Limb (tissue), 2 donors: ENCODE measurements around the gene SOX15.
"Not testable (repeated sequence)": the region's sequence is repeated elsewhere in the genome, so short reads cannot be mapped to it uniquely, and the experiment has no call there.

Experiments used
- DNase-seq, 2 donors: peaks; one replicate each; pipeline ENCODE4 v3.0.0-alpha.2; 2016; ENCODE audit errors: extremely low spot score in 2 of 2

The SOX15 gene

DNA sequence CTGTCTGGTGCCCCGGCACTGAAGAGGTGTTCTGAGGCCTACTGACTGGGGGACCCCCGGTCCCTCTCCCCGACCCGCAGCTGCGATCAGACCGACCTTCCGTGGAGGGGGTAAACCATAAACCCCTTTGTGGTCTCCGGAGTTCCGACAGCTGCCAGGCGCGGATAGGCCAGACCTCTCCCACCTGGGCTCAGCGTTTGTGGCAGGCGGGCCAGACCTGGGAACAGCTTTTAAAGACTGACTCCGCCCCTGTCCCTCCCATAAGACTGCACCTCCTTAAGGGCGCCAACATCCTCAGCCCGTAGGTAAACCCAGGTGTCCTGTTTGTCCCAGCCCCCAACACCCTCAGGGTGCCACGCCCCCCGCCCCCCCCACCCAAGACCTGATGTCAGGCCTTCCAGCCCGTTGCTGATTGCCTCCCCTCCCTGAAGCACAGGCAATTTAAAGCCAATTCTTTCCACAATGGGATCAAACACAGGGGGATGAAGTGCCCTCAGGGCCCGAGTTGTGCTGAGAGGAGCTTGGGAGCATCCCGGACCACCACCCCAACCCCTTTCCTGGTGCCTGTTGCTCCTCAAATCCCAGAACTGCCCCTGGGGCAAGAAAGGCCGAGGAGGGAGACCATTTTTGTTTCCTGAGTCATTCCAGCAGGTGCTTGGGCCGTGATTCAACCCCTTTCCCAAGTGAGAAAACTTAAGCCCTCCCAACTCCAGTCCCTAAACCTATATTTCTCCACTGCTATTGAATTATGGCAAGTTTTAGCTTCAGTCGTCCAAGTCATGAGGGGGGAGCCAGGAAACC is at the start of gene SOX15:
Gene SOX15 (minus strand): TSS at position 204 of the 801 bp plus-strand sequence. CDS start 418 bp downstream, outside the sequence.
- no peak for DNase-seq

DNA sequence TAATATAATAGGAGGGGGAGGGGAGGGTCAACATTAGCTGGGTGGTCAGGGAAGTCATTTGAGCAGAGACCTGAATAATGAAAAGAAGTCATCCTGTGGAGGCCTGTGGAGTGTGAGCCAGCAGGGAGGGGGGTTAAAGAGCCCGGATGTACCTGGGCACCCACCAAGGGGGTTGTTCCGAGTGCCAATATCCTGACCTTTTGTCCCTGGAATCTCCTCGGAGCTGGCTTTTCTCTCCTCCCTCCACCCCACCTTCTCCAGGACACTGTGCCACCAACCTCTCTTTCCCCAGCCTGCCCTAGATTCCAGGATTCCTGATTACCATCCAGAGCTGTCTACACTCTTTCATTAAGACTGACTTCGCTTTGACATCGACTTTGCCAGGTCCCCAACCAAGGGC is 46.3 kb upstream of the SOX15 start:
- DNase-seq: no peak

DNA sequence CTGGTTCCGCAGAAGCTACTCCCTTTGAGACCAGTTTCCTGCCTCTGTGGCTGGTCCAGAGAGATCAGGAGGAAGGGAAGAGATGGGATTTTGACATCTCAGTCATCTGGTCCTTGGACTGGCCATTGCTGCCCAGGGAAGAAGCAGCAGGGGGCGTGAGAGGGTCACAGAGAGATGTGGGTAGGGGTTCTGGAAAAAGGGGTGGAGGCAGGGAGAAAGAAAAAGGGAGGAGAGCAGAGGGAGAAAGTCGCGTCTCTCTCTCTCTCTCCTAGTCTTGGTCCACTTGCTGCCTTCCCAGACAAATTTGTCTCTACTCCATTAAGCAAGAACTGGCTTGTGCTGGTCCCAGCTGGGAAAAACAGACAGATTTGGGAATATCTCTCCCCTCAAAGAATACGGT is 44.5 kb upstream of the SOX15 start:
- DNase-seq: peak; percentile 62 to 80

DNA sequence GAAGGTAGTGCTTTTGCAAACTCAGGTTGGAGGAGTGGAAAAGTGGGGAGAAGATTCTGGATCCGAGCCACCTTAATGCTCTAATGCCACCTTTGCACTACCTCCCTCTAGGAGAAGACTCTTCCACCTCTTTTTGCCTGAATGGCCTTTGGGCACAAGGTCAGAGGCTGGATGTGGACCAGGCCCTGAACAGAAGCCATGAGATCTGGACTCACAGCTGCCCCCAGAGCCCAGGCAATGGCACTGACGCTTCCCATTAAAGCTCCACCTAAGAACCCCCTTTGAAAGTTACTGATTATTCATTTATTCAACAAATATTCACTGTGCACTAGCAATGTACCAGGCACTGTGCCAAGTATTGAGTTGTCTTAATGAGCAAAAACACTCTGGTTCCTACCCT is 43.2 kb upstream of the SOX15 start:
- DNase-seq: no peak

- DNase-seq: no peak
These were observed 42.6 kb upstream of the SOX15 start for GRCh38 chr17:7632492-7632894.

DNA sequence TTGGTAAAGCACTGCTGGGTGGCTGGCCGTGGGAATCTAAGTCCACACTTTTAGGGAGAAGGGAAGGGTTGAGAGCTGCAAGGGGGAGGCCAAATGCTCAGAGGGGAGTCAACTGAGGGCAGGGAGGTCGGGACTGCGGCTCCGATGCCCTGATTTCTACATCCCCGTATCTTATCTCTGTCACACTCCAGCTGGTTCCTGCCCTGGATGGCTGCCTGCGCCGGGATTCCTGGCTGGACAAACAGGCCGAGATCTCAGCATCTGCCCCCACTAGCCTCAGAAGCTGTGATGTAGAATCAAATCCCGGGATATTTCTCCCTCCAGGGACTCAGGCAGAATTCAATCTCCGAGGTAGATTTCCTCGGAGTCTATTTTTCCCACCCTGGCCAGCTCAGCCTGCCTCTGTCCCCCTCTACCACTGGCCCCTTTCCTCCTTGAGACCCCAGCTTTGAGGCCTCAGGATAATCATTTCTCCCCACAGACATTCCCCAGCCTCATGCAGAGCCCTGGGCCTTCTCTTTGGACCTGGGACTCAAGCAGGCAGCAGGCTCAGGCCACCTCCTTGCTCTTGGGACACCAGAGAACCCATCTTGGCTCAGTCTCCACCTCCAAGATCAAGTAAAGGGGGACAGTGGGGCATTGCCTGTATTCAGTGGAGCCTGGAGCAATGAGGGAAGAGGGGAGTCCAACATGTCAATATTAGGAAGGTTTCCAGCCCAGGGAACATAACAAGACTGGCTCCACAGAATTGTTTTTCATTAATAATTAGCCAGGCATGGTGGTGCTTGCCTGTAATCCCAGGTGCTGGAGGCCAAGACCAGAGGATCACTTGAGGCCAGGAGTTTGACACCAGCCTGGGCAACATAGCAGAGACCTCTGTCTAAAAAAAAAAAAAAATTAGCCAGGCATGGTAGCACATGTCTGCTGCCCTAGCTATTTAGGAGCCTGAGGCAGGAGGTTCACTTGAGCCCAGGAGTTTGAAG is 41.8 kb upstream of the SOX15 start:
- no peak for DNase-seq

DNA sequence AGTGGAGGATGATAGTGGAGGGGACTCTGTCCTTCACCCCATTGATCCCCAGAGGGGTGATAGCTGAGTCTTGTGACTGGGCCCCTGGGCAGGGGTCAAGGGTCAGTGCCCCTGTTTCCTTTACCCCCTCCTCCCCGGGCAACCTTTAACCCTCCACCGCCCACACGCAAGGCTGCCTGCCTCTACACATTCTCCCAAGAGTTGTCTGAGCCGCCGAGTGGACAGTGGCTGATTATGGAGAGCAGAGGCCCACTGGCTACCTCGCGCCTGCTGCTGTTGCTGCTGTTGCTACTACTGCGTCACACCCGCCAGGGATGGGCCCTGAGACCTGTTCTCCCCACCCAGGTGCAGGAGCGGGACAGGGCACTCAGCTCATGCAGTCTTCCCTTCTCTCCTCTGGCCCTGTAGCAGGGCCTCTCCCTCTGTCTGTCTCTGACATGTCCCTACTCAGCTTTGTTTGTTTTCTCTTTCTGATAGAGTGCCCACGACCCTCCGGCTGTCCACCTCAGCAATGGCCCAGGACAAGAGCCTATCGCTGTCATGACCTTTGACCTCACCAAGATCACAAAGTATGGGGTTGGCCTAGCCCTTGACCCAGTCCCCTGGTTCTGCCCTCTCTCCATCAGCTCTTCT is 40.2 kb upstream of the SOX15 start, which contains the start of gene SHBG:
Gene SHBG (plus strand): TSS at position 197 of the 633 bp plus-strand sequence. CDS start 38 bp downstream, at position 235.
- DNase-seq: no peak

DNA sequence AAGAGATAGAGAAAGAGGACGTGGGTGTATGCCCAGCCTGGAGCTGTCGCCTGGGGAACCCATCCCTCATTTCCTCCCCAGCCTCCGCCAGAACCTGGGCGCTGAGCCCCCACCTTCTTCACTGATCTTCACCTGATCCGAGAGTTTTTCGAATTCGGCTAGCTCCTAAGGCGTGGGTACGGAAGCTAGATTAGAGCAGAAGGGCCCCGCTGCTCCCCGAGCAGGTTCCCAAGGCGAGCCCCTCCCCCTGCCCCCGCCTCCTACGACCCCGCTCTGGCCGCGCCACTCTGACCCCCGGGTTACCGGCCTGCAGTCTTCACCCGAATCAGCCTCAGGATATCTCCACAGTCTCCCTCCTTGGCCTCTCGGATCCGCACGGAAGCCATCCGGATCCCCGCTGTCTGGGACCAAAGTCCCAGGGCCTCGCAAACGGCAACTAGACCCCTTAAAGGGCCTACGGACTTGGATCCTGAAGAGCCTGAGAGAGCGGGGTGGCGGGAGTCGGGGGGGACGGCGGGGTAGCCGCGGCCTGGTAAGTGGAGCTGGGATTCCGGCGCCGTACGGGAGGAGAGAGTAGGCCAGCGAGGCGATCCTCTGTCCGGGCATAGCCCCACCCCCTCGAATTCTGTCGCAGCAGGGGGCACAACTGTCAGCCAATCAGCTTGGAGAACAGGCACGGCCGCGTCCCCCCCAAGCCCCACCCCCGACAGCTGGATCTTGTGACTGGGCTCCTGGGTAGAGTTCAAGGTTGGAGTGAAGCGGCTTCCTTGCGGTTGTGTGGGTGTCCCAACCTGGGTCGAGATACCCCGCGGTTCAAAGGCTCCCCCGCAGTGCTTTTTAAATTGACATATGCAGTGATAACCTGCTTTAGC is 37.6 kb upstream of the SOX15 start, which contains the start of gene SAT2:
Gene SAT2 (minus strand): TSS at position 572 of the 872 bp plus-strand sequence. CDS start 186 bp downstream, at position 386.
- DNase-seq: peak; percentile 92 to 98

DNA sequence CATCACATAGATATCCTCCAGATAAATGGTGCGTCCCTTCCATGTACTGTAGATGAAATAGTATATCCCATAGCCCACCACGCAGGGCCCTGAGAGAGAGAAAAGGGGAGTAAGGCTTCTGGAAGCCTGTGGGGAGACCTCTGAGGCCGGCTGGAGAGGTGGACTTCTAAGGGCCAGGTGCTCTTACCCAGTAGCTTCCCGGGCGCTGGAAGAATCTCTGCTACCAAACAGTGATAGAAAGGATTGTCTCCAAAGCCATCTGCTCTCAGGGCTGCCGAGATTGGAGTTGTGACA is 37.0 kb upstream of the SOX15 start:
- no peak for DNase-seq

GRCh38 chr17:7626307-7626706 is 36.4 kb upstream of the SOX15 start:
- DNase-seq: no peak

GRCh38 chr17:7625749-7626148 is 35.9 kb upstream of the SOX15 start:
- not testable (repeated sequence) for DNase-seq

DNA sequence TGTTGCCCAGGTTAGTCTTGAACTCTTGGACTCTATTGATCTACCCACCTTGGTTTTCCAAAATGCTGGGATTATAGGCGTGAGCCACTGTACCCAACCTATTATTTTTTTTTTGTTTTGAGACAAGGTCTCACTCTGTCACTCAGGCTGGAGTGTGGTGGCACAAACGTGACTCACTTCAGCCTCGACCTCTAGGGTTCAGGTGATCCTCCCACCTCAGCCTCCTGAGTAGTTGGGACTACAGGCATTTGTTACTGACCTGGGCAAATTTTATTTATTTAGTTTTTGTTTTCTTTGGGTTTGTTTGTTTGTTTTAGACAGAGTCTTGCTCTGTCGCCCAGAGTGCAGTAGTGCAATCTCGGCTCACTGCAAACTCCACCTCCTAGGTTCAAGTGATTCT is 33.8 kb upstream of the SOX15 start:
- no peak for DNase-seq

DNA sequence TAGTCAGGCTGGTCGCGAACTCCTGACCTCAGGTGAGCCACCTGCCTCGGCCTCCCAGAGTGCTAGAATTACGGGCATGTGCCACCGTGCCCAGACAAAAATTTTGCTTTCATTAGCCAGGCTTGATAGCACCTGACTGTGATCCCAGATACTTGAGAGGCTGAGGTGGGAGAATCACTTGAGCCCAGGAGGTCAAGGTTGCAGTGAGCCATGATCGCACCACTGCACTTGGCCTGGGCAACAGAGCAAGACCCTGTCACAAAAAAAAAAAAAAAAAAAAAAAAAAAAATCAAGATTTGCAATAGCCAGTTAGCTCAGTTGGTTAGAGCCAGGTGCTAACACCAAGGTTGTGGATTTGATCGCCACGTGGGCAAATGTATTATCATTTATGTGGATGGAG is 30.9 kb upstream of the SOX15 start:
- DNase-seq: no peak

- DNase-seq: no peak
These were observed 28.7 kb upstream of the SOX15 start for GRCh38 chr17:7618608-7619007.

- DNase-seq: no peak
These were observed 25.4 kb upstream of the SOX15 start for GRCh38 chr17:7615265-7615747.

DNA sequence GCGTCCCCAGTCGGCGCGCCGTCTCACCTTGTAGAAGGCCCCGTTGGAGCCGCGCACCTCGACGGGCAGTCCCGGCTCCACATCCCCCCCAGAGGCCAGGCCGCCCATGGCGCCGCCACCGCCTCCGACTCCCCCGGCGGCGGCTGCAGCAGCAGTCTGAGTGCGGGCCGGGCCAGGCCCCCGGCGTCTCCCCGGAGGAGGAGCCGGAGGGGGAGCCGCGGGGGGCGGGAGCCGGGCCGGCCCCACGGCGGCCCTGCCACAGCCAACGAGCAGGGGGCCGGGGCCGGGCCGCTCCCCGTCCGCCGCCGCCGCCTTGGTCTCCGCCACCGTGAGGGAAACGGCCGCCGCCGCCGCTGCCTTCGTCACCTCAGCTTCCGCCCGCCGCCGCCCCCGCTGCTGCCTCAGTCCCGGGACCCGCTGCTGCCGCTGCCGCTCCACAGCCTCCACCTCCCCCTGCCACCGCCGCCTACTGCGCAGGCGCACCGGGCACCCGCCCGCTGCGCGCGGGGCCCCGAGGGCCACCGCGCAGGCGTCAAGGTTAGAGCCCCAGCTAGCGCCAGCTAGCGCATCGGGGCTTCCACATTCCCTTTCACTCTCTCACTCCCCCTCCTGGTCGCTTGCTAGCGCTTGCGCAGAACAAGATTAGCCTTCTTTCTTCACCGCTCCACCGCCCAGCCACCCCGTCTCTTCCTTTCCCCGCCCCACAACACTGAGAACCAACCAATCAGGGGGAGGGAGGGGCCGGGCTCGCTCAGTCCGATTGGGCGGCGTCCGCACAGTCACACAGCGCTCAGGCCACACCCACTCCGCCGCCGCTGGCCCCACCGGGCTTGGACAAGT is 24.8 kb upstream of the SOX15 start, which contains the start of gene FXR2:
Gene FXR2 (minus strand): TSS at position 473 of the 840 bp plus-strand sequence. CDS start 365 bp downstream, at position 108.
- DNase-seq: peak; percentile 100

DNA sequence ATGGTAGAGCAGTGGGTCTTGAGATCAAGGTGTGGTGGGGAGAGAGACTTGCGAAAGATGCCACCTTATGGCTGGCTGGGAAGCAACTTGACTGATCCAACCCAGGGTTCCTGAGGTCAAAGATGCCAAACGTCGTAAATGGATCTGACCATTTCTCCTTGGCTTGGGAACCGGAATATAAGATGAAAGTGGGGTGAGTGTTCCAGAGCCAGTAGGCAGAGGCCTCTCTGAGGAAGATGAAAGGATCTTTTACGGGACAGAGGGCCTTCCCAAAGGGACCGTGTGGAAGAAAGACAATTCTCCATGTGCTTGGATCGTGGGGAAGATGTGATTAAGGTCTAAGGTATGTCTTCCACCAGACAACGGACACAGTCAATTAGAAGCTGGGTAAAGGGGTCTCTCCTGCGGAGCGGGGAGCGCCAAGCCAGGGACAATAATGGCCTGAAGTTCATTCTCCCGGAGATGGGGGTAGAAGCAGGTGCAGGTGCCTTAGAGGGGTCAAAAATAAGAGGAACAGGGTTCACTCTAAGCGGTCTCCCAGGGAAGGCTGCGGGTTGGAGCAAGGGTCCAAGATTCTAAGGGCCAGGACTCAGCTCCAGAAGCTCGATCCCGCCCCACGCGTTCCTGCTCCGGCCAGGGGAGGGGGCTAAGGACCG is 24.0 kb upstream of the SOX15 start:
- peak in 1 of 2 donors; percentile 21 for DNase-seq

DNA sequence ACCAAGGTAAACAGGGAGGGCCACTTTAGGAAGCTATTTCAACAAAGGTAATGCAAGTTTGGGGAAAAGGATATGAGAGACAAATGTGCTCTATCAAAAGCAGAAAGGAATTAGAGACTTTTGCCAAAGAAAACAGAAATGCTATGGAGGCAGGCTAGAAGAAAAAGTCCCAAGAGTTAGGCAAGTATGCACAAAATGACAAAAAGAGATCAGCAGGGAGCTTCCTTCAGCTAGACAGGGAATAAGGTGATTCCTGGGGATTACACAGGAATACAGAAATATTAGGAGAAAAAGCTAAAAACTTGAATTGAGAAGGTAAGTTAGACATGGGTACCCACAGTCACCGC is 22.4 kb upstream of the SOX15 start:
- DNase-seq: no peak

DNA sequence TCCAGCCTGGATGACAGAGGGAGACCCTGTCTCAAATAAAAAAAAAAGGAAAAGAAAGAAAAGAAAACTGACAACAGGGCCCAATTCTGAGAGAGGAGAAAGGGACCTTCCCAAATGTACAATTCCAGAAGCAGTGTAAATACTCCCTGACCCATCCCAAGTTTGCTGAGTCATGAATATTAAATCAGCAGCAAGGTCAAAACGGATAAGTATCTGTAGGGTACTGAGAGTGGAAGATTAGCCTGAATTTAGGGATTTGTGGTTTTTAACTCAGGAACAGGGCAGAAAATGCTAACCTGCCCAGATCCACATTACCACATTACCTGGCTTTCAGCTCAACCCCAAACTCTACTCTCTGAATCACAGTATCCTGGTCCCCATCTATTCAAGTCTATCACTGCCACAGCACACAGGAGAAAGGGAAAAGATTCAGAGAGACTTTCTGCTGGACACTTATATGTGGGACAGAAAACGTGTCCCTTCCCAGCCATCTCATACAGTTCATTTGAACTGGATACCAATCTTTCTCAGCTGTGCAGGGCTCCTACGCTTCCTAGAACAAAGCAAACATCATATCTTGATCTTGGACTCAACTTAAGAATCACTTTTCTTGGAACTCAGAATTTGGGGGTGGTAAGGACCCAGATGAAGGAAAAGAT is 21.9 kb upstream of the SOX15 start:
- no peak for DNase-seq
